ENCODE data around the gene DSCAML1.
A peak's percentile ranks its signal among the peaks of the same experiment; 100 is the strongest.

DSCAML1 gene

GRCh38 chr11:117538263-117539135, 258.5 kb downstream of the DSCAML1 start:
- no peak for DNase-seq

GRCh38 chr11:117535850-117536411, 261.1 kb downstream of the DSCAML1 start:
- peak; percentile 75 to 76 for DNase-seq

GRCh38 chr11:117535201-117535849, 261.7 kb downstream of the DSCAML1 start:
- peak; percentile 75 to 76 for DNase-seq

GRCh38 chr11:117532568-117532967, 264.4 kb downstream of the DSCAML1 start:
- DNase-seq: no peak

GRCh38 chr11:117529816-117530215, 267.2 kb downstream of the DSCAML1 start:
- DNase-seq: no peak

- DNase-seq: no peak
Observed at GRCh38 chr11:117528097-117528721, 268.8 kb downstream of the DSCAML1 start.

- DNase-seq: no peak
Observed at GRCh38 chr11:117527271-117527670, 269.7 kb downstream of the DSCAML1 start.

GRCh38 chr11:117525866-117526542, 271.0 kb downstream of the DSCAML1 start:
- no peak for DNase-seq

GRCh38 chr11:117524468-117525183, 272.4 kb downstream of the DSCAML1 start:
- DNase-seq: no peak

GRCh38 chr11:117523680-117524079, 273.3 kb downstream of the DSCAML1 start:
- no peak for DNase-seq

GRCh38 chr11:117521974-117522373, 275.0 kb downstream of the DSCAML1 start:
- DNase-seq: no peak

- DNase-seq: no peak
Observed at GRCh38 chr11:117520966-117521365, 276.1 kb downstream of the DSCAML1 start.

GRCh38 chr11:117520201-117520600, 276.8 kb downstream of the DSCAML1 start:
- no peak for DNase-seq

- DNase-seq: no peak
Observed at GRCh38 chr11:117519590-117519989, 277.4 kb downstream of the DSCAML1 start.

GRCh38 chr11:117519170-117519569, 277.8 kb downstream of the DSCAML1 start:
- DNase-seq: no peak

- DNase-seq: no peak
Observed at GRCh38 chr11:117518455-117518854, 278.6 kb downstream of the DSCAML1 start.

GRCh38 chr11:117517097-117517496, 279.9 kb downstream of the DSCAML1 start:
- DNase-seq: no peak

GRCh38 chr11:117515892-117516787, 280.9 kb downstream of the DSCAML1 start:
- DNase-seq: no peak

- no peak for DNase-seq
Observed at GRCh38 chr11:117514256-117514655, 282.8 kb downstream of the DSCAML1 start.

- no peak for DNase-seq
Observed at GRCh38 chr11:117513666-117514065, 283.4 kb downstream of the DSCAML1 start.
